Neural crest cell (in vitro differentiated cells): ENCODE results near the gene HMGCS2. TPM values are rescaled to one million over a fixed set of nuclear protein-coding genes. Genes with fewer than 3 reads are reported as not detected.

ENCODE experiments used
- DNase-seq: peaks from one replicate; pipeline ENCODE4 v3.0.0; 2021; ENCODE audit warnings: low read depth, mixed read lengths, low spot score
- H3K27ac Mint-ChIP-seq: one replicate; pipeline ENCODE4 v1.8.0; 2021; ENCODE audit warnings: mild to moderate bottlenecking, mixed read lengths; ENCODE audit not compliant: unreplicated experiment
- H3K27me3 Mint-ChIP-seq: 2 replicates; pipeline ENCODE4 v1.8.0; 2021; ENCODE audit warnings: low read depth, mild to moderate bottlenecking, mixed read lengths
- H3K36me3 Mint-ChIP-seq: 2 replicates; pipeline ENCODE4 v1.8.0; 2021; ENCODE audit warnings: low read depth, mild to moderate bottlenecking, mixed read lengths
- H3K4me1 Mint-ChIP-seq: 2 replicates; pipeline ENCODE4 v1.8.0; 2021; ENCODE audit warnings: mixed read lengths
- H3K4me3 Mint-ChIP-seq: one replicate; pipeline ENCODE4 v1.8.0; 2021; ENCODE audit warnings: mild to moderate bottlenecking, mixed read lengths
- H3K9me3 Mint-ChIP-seq: 2 replicates; pipeline ENCODE4 v1.8.0; 2021; ENCODE audit warnings: mixed read lengths
- CTCF ChIP-seq: fragments of 200-600 bp; sonication (generic); conservative IDR thresholded peaks from 2 replicates; pipeline ENCODE4 v1.5.0; 2021; ENCODE audit warnings: antibody characterized with exemption, mild to moderate bottlenecking
- total RNA-seq: library from RNA; stranded (reverse); gene quantifications from 2 replicates; pipeline ENCODE4 v1.2.1, GENCODE V29; 2021

The HMGCS2 gene
- total RNA-seq, 1 donor from 2014 or later = not detected

DNA sequence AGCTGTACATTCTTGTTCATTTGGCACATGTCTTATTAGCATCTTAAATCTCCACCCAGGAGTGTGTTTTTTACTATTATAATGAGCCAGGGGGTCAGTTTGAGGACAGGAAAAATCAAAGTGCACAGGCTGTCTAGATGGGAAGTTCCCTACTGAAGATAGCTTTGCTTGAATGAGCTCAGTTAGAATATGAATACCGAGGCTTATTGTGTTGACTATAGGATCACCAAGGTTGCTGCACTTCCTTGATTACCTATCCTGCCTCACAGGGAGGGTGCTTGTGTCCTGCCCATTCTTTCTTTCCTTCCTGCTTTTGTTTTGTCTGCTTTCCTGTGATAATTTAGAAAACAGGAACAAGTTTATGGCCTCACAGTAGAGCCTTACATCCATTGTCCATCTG lies 40.7 kb downstream of the HMGCS2 start:
- DNase-seq = no peak
- H3K27ac Mint-ChIP-seq = no peak overlapping the region
- H3K9me3 Mint-ChIP-seq = no peaks in the 10 kb centered on the region
- H3K36me3 Mint-ChIP-seq = peaks cover 54% of the 10 kb centered on the region
- H3K27me3 Mint-ChIP-seq = no peaks in the 10 kb centered on the region
- no peak overlapping the region for H3K4me3 Mint-ChIP-seq
- H3K4me1 Mint-ChIP-seq = peaks cover 42% of the 10 kb centered on the region
- no peak for TF ChIP-seq CTCF

DNA sequence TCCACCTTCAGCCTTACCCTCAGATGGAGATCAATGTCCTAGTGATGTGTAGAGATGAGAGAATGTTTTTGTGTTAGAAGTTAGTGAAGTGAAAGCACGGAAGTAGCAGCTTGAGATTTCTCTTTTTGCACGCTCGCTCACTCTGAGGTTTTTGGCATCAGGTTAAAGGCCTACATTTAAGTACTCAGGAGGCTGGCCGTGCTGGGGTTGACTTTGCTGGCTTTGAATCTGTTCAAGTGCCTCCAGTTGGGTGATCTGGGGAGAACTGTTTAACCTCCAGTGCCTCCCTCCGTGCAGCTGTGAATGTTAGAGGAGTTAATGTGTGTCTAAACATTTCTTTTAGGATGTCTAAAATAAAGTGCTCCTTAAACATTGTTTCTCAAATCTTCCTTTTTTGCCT lies 43.1 kb downstream of the HMGCS2 start:
- no peak for DNase-seq
- Mint-ChIP-seq H3K4me3 (no peak overlapping the region), H3K27me3 (no peaks in the 10 kb centered on the region), H3K9me3 (no peaks in the 10 kb centered on the region), H3K27ac (no peak overlapping the region), H3K36me3 (peaks cover 53% of the 10 kb centered on the region), H3K4me1 (peaks cover 41% of the 10 kb centered on the region)
- TF ChIP-seq CTCF = no peak

- TF ChIP-seq CTCF = no peak
- no peak overlapping the region for H3K4me3 Mint-ChIP-seq
- no peaks in the 10 kb centered on the region for H3K27me3 Mint-ChIP-seq
- no peaks in the 10 kb centered on the region for H3K9me3 Mint-ChIP-seq
- no peak for DNase-seq
- H3K27ac Mint-ChIP-seq = no peak overlapping the region
- peaks cover 49% of the 10 kb centered on the region for H3K36me3 Mint-ChIP-seq
- peaks cover 42% of the 10 kb centered on the region for H3K4me1 Mint-ChIP-seq
Measured at GRCh38 chr1:119724611-119725218, 44.0 kb downstream of the HMGCS2 start.

DNA sequence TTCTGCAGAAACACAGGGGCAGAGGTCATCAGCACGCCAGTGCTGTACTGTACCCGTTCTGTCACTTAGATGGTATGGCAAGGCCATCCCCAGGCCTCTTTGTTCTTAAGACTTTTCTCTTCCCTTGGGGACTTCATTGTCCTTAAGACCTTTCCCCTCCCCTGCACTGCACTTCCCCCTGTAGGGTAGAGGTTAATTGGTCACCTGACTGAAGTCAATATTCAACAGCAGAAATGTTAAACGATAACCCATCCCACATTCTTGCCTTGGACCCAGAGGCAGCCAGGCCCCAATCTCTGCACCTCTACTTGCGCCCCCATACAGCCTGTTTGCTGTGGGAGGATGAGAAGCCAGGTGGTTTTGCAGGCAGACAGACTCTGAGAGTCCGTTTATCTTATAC lies 46.8 kb downstream of the HMGCS2 start:
- Mint-ChIP-seq H3K27me3 (no peaks in the 10 kb centered on the region), H3K9me3 (no peaks in the 10 kb centered on the region), H3K36me3 (peaks cover 30% of the 10 kb centered on the region), H3K4me3 (peak overlapping the region; percentile 38), H3K27ac (peak overlapping the region; percentile 76), H3K4me1 (peaks cover 61% of the 10 kb centered on the region)
- no peak for DNase-seq
- TF ChIP-seq CTCF = no peak

DNA sequence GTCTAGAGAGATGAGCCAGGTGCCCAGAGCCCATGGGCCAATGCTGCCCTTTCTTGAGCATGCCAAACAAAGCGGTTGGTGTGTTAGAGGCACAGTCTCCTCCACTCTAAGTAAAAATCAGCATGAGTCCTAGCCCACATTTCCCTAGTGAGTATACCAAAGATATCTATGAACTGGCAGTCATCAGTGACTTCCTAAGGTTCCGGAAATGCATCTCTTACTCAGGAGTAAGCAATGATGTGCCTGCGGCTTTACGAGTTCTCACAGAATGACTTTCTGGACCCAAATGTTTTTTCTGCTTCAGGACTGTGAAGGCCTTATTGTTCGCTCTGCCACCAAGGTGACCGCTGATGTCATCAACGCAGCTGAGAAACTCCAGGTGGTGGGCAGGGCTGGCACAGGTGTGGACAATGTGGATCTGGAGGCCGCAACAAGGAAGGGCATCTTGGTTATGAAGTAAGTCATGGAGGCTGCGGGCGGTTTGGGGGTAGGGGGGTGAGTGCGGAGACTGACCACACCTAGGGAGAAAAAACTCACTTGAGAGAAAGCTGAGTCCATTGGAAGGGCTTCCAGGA lies 47.8 kb downstream of the HMGCS2 start:
- peak overlapping the region; percentile 76 for H3K27ac Mint-ChIP-seq
- H3K4me1 Mint-ChIP-seq = peaks cover 65% of the 10 kb centered on the region
- H3K36me3 Mint-ChIP-seq = peaks cover 27% of the 10 kb centered on the region
- peak overlapping the region; percentile 38 for H3K4me3 Mint-ChIP-seq
- DNase-seq = no peak
- TF ChIP-seq CTCF = no peak
- no peaks in the 10 kb centered on the region for H3K9me3 Mint-ChIP-seq
- H3K27me3 Mint-ChIP-seq = no peaks in the 10 kb centered on the region
